ENCODE measurements around the gene AK5. TPM values are rescaled to one million over a fixed set of nuclear protein-coding genes. Genes with fewer than 3 reads are reported as not detected.

Gene AK5
- total and polyA plus RNA-seq, 2 of the 13 experiments (the other 11 are each of a cell fraction or from before 2014, with no cell fraction given): not detected

DNA sequence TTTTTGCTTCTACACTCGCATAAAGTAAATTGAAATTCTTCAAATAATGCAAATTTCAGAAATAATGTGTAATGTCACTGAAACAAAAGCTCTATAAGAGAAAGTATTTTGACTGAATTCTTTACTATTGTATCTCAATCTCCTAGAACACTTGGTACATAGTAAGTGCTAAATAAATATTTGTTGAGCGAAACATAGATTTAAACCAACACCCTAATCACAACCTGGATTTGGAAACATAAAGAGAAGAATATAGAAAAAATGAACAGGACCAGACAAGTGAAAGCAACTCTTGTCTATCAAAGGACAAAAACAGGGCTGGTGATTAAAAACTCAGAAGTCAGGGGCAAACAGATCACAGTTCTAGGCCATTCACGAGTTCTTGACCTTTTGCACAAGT lies 74.3 kb downstream of the AK5 start:
- CTCF ChIA-PET (ENCODE audit: low intra/inter-chr PET ratio, low total read pairs): no interaction called here
- in situ Hi-C loops (cut with HindIII; ENCODE audit: extremely low pct_ligation_motif_present, low pct_unique_long_range_greater_than_20kb) (no loop called here), intact Hi-C loops (cut with micrococcal nuclease; ENCODE audit: unreplicated experiment) (no loop called here)
- under 1% methylated on average over 3 of the region's 3 CpGs for WGBS (ENCODE audit: low lambda C conversion rate)
- no peak overlapping the region for H3K27ac ChIP-seq (ENCODE audit: extremely low read length, insufficient read depth, low read length)
- H3K4me3 ChIP-seq (replicated peaks in 1 of 3; ENCODE audit: insufficient read depth in 1 of 3, low read depth in 2 of 3, low read length in 3 of 3): no peak overlapping the region
- H3K9ac ChIP-seq (ENCODE audit: insufficient read depth, low read depth, low read length): no peak overlapping the region
- DNase-seq (ENCODE audit: low spot score) (no peak), ATAC-seq (no peak), FAIRE-seq (no peak)
- no peaks in the 10 kb centered on the region for H4K20me1 ChIP-seq (ENCODE audit: insufficient read depth, low read length)
- H3K79me2 ChIP-seq (ENCODE audit: insufficient read depth, low read length): no peaks in the 10 kb centered on the region
- no peaks in the 10 kb centered on the region for H3K27me3 ChIP-seq (ENCODE audit: control insufficient read depth in 1 of 2, insufficient read depth in 2 of 2, low read length in 2 of 2)
- TF ChIP-seq YEATS2 (CRISPR knock-in tag; IDR thresholded peaks at IDR 0.05; ENCODE audit: borderline replicate concordance): no peak
- no peak for TF ChIP-seq KLF11 (CRISPR knock-in tag; IDR thresholded peaks at IDR 0.05)
- TF ChIP-seq ZNF230 (CRISPR knock-in tag; IDR thresholded peaks at IDR 0.05): no peak
- TF ChIP-seq, protein P1, sequence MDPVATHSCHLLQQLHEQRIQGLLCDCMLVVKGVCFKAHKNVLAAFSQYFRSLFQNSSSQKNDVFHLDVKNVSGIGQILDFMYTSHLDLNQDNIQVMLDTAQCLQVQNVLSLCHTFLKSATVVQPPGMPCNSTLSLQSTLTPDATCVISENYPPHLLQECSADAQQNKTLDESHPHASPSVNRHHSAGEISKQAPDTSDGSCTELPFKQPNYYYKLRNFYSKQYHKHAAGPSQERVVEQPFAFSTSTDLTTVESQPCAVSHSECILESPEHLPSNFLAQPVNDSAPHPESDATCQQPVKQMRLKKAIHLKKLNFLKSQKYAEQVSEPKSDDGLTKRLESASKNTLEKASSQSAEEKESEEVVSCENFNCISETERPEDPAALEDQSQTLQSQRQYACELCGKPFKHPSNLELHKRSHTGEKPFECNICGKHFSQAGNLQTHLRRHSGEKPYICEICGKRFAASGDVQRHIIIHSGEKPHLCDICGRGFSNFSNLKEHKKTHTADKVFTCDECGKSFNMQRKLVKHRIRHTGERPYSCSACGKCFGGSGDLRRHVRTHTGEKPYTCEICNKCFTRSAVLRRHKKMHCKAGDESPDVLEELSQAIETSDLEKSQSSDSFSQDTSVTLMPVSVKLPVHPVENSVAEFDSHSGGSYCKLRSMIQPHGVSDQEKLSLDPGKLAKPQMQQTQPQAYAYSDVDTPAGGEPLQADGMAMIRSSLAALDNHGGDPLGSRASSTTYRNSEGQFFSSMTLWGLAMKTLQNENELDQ (CRISPR knock-in tag; IDR thresholded peaks at IDR 0.05; ENCODE audit: borderline replicate concordance): no peak
- TF ChIP-seq RARG (CRISPR knock-in tag; IDR thresholded peaks at IDR 0.05; ENCODE audit: low read depth): no peak
- no peak for TF ChIP-seq PAF1 (CRISPR knock-in tag; IDR thresholded peaks at IDR 0.05)
- no peak for TF ChIP-seq KDM4B (CRISPR knock-in tag; IDR thresholded peaks at IDR 0.05)
- no peak for TF ChIP-seq SAP130 (CRISPR knock-in tag; IDR thresholded peaks at IDR 0.05; ENCODE audit: low read depth)
- TF ChIP-seq ONECUT2 (CRISPR knock-in tag; IDR thresholded peaks at IDR 0.05): no peak
- TF ChIP-seq ZNF331 (CRISPR knock-in tag; IDR thresholded peaks at IDR 0.05): no peak
- TF ChIP-seq NCOR1 (IDR thresholded peaks at IDR 0.05; ENCODE audit: borderline replicate concordance, low read length): no peak
- TF ChIP-seq JUND (CRISPR knock-in tag; IDR thresholded peaks at IDR 0.05): no peak
- no peak for TF ChIP-seq ZNF773 (CRISPR knock-in tag; IDR thresholded peaks at IDR 0.05; ENCODE audit: borderline replicate concordance)
- TF ChIP-seq ZNF775 (CRISPR knock-in tag; IDR thresholded peaks at IDR 0.05; ENCODE audit: borderline replicate concordance): no peak
- POLR2A ChIA-PET: no interaction called here
- no peak overlapping the region for H2AFZ ChIP-seq (ENCODE audit: low read length)
- H3K4me1 ChIP-seq (ENCODE audit: insufficient read depth, low read length): no peaks in the 10 kb centered on the region
- no TSS peak for BruUV-seq (replicated peaks)
- H3K9me3 ChIP-seq (ENCODE audit: low read length): no peaks in the 10 kb centered on the region
- no peak overlapping the region for H3K4me2 ChIP-seq (ENCODE audit: low read depth, low read length)
- no peaks in the 10 kb centered on the region for H3K36me3 ChIP-seq (replicated peaks in 1 of 2; ENCODE audit: control insufficient read depth in 1 of 2, insufficient read depth in 2 of 2, low read length in 2 of 2)
